ENCODE results near the gene PROKR1. TPM values are rescaled to one million over a fixed set of nuclear protein-coding genes. Genes with fewer than 3 reads are reported as not detected.

The PROKR1 gene
- polyA plus RNA-seq, 1 donor from 2014 or later = 0.06 TPM

DNA sequence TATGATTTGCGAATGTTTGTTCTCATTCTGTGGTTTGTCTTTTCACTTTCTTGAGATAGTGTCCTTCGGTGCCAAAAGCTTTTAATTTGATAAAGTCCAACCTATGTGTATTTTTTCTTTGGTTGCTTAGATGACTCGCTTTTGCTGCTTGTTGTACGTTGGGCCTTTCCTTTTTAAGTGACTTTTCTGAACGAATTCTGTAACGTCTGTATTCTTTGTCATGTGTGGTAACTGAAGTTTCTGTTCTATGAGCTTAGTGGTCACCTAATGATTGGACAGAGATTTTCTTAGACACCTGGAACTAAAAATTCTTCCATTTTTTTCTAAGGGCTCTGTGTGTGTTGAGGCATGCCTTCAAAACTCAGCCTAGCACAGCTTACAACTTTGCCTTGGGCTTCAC is 19.6 kb upstream of the PROKR1 start:
- no peaks in the 10 kb centered on the region for H3K9me2 ChIP-seq (ENCODE audit: insufficient read depth, low read length)
- no peak overlapping the region for H3K9ac ChIP-seq (ENCODE audit: low read length)

DNA sequence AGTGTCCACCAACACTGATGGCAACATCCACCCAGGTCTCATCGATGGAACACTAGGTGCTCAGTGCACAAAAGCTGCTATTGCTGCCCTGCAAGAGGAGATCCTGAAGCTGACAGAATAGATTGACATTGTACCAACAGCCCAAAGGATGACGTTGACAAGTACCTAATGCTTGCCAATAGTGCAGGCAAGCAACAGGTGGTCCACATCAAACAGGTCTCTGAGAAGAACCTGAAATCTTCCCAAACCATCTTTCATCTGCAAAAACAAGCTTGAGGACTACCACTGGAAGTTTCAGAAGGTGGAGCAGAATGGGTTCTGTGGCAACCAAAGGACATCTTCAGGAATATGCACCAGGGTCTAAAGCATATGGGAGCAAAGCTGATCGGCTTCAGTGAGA is 15.8 kb upstream of the PROKR1 start:
- Histone ChIP-seq H3K27me3 (ENCODE audit: insufficient read depth, low read depth, low read length) (no peaks in the 10 kb centered on the region), H4K20me1 (ENCODE audit: insufficient read depth) (no peaks in the 10 kb centered on the region), H3K4me3 (ENCODE audit: low read length) (no peak overlapping the region), H3K27ac (ENCODE audit: low read length) (no peak overlapping the region), H3K9me2 (ENCODE audit: insufficient read depth, low read length) (no peaks in the 10 kb centered on the region), H3K9ac (ENCODE audit: low read length) (no peak overlapping the region), H3K4me2 (ENCODE audit: low read length) (no peak overlapping the region), H3K79me2 (replicated peaks; ENCODE audit: insufficient read depth, low read length) (no peaks in the 10 kb centered on the region), H2AFZ (ENCODE audit: low read depth, low read length) (no peak overlapping the region), H3K9me3 (ENCODE audit: low read length) (no peaks in the 10 kb centered on the region), H3K36me3 (ENCODE audit: insufficient read depth, low read length) (no peaks in the 10 kb centered on the region), H3F3A (ENCODE audit: insufficient read depth, low read length, poor library complexity, severe bottlenecking) (no peaks in the 10 kb centered on the region)
- TF ChIP-seq, protein P1, sequence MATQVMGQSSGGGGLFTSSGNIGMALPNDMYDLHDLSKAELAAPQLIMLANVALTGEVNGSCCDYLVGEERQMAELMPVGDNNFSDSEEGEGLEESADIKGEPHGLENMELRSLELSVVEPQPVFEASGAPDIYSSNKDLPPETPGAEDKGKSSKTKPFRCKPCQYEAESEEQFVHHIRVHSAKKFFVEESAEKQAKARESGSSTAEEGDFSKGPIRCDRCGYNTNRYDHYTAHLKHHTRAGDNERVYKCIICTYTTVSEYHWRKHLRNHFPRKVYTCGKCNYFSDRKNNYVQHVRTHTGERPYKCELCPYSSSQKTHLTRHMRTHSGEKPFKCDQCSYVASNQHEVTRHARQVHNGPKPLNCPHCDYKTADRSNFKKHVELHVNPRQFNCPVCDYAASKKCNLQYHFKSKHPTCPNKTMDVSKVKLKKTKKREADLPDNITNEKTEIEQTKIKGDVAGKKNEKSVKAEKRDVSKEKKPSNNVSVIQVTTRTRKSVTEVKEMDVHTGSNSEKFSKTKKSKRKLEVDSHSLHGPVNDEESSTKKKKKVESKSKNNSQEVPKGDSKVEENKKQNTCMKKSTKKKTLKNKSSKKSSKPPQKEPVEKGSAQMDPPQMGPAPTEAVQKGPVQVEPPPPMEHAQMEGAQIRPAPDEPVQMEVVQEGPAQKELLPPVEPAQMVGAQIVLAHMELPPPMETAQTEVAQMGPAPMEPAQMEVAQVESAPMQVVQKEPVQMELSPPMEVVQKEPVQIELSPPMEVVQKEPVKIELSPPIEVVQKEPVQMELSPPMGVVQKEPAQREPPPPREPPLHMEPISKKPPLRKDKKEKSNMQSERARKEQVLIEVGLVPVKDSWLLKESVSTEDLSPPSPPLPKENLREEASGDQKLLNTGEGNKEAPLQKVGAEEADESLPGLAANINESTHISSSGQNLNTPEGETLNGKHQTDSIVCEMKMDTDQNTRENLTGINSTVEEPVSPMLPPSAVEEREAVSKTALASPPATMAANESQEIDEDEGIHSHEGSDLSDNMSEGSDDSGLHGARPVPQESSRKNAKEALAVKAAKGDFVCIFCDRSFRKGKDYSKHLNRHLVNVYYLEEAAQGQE (IDR thresholded peaks at IDR 0.05; ENCODE audit: borderline replicate concordance) = no peak
- TF ChIP-seq RAD21 (conservative IDR thresholded peaks at IDR 0.05) (no peak), MXI1 (conservative IDR thresholded peaks at IDR 0.05; ENCODE audit: poor library complexity, severe bottlenecking) (no peak), SMC3 (conservative IDR thresholded peaks at IDR 0.05; ENCODE audit: poor library complexity) (no peak), TAF1 (IDR thresholded peaks at IDR 0.05; ENCODE audit: low read depth) (no peak)

More for the DNA sequence above, 19.6 kb upstream of the PROKR1 start:
- Histone ChIP-seq H4K20me1 (ENCODE audit: insufficient read depth) (no peaks in the 10 kb centered on the region), H3K27me3 (ENCODE audit: insufficient read depth, low read depth, low read length) (no peaks in the 10 kb centered on the region), H3K9me3 (ENCODE audit: low read length) (no peaks in the 10 kb centered on the region), H3K4me2 (ENCODE audit: low read length) (no peak overlapping the region), H3F3A (ENCODE audit: insufficient read depth, low read length, poor library complexity, severe bottlenecking) (no peaks in the 10 kb centered on the region), H3K4me3 (ENCODE audit: low read length) (no peak overlapping the region), H3K27ac (ENCODE audit: low read length) (no peak overlapping the region), H2AFZ (ENCODE audit: low read depth, low read length) (no peak overlapping the region), H3K79me2 (replicated peaks; ENCODE audit: insufficient read depth, low read length) (no peaks in the 10 kb centered on the region), H3K36me3 (ENCODE audit: insufficient read depth, low read length) (no peaks in the 10 kb centered on the region)
- no peak for TF ChIP-seq EP300 (conservative IDR thresholded peaks at IDR 0.05; ENCODE audit: poor library complexity, severe bottlenecking)
- no peak for TF ChIP-seq MXI1 (conservative IDR thresholded peaks at IDR 0.05; ENCODE audit: poor library complexity, severe bottlenecking)
- TF ChIP-seq, protein P2, sequence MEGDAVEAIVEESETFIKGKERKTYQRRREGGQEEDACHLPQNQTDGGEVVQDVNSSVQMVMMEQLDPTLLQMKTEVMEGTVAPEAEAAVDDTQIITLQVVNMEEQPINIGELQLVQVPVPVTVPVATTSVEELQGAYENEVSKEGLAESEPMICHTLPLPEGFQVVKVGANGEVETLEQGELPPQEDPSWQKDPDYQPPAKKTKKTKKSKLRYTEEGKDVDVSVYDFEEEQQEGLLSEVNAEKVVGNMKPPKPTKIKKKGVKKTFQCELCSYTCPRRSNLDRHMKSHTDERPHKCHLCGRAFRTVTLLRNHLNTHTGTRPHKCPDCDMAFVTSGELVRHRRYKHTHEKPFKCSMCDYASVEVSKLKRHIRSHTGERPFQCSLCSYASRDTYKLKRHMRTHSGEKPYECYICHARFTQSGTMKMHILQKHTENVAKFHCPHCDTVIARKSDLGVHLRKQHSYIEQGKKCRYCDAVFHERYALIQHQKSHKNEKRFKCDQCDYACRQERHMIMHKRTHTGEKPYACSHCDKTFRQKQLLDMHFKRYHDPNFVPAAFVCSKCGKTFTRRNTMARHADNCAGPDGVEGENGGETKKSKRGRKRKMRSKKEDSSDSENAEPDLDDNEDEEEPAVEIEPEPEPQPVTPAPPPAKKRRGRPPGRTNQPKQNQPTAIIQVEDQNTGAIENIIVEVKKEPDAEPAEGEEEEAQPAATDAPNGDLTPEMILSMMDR (IDR thresholded peaks at IDR 0.05; ENCODE audit: poor library complexity, severe bottlenecking) = no peak
- no peak for TF ChIP-seq RAD21 (conservative IDR thresholded peaks at IDR 0.05)
- TF ChIP-seq, protein P1 (IDR thresholded peaks at IDR 0.05; ENCODE audit: borderline replicate concordance) = no peak
- TF ChIP-seq SMC3 (conservative IDR thresholded peaks at IDR 0.05; ENCODE audit: poor library complexity) = no peak
- TF ChIP-seq EZH2 (IDR thresholded peaks at IDR 0.05; ENCODE audit: borderline replicate concordance, insufficient read depth, low read length, poor library complexity, severe bottlenecking) = no peak
- TF ChIP-seq POLR2AphosphoS5 (IDR thresholded peaks at IDR 0.05) = no peak
- no peak for TF ChIP-seq TAF1 (IDR thresholded peaks at IDR 0.05; ENCODE audit: low read depth)

All from neural cell (in vitro differentiated cells).